Skeletal muscle tissue (tissue), 4 donors: Measurements from ENCODE around the gene ELSPBP1. TPM values are rescaled to one million over a fixed set of nuclear protein-coding genes. Genes with fewer than 3 reads are reported as not detected.

Experiments used
- H3K27ac ChIP-seq: one replicate; pipeline ENCODE4 v1.7.0; 2013; ENCODE audit warnings: mild to moderate bottlenecking, low read depth, low read length, inconsistent platforms
- H3K27me3 ChIP-seq, 3 donors: one replicate each; pipeline ENCODE4 v1.7.0; 2013; ENCODE audit warnings: low read length in 3 of 3; ENCODE audit not compliant: control insufficient read depth in 3 of 3, insufficient read depth in 3 of 3
- H3K36me3 ChIP-seq, 3 donors: one replicate each; pipeline ENCODE4 v1.7.0; 2013; ENCODE audit warnings: low read length in 3 of 3; ENCODE audit not compliant: control insufficient read depth in 3 of 3, insufficient read depth in 3 of 3
- H3K4me1 ChIP-seq, 3 donors: one replicate each; pipeline ENCODE4 v1.7.0; 2013; ENCODE audit warnings: low read length in 3 of 3, mild to moderate bottlenecking in 3 of 3; ENCODE audit not compliant: control insufficient read depth in 3 of 3, insufficient read depth in 3 of 3
- H3K4me3 ChIP-seq, 3 donors: one replicate each; pipeline ENCODE4 v1.7.0; 2013; ENCODE audit warnings: low read length in 3 of 3
- H3K9ac ChIP-seq, 3 donors: one replicate each; pipeline ENCODE4 v1.7.0; 2013; ENCODE audit warnings: low read length in 3 of 3, mild to moderate bottlenecking in 3 of 3, moderate library complexity in 2 of 3, low read depth in 1 of 3
- H3K9me3 ChIP-seq, 3 donors: one replicate each; pipeline ENCODE4 v1.7.0; 2013; ENCODE audit warnings: low read length in 3 of 3; ENCODE audit not compliant: control insufficient read depth in 3 of 3
- total RNA-seq: library from RNA; depleted of rRNA; stranded (reverse); fragments of >200 nt; gene quantifications from one replicate; pipeline ENCODE4 v1.2.3, GENCODE V29; 2014
- donor health status: Osteomylitis.

Gene ELSPBP1
- total RNA-seq, 1 donor from 2014 or later, result not detected

GRCh38 chr19:48004236-48004635, 9.8 kb downstream of the ELSPBP1 start:
- H3K36me3 ChIP-seq, result no peaks in the 10 kb centered on the region
- no peak overlapping the region for H3K27ac ChIP-seq

GRCh38 chr19:48006762-48007161, 12.3 kb downstream of the ELSPBP1 start:
- no peak overlapping the region for H3K9ac ChIP-seq
- H3K27me3 ChIP-seq, result peaks cover 0 to 16% (median 3%) of the 10 kb centered on the region in 3 donors

More at GRCh38 chr19:48004236-48004635, 9.8 kb downstream of the ELSPBP1 start:
- Histone ChIP-seq H3K4me3 (no peak overlapping the region), H3K9ac (no peak overlapping the region), H3K4me1 (no peaks in the 10 kb centered on the region), H3K9me3 (peaks cover 0 to 6% (median 1%) of the 10 kb centered on the region in 3 donors), H3K27me3 (peaks cover 0 to 16% (median 3%) of the 10 kb centered on the region in 3 donors)

GRCh38 chr19:48010932-48011758, 16.7 kb downstream of the ELSPBP1 start:
- no peaks in the 10 kb centered on the region for H3K4me1 ChIP-seq
- H3K27ac ChIP-seq, result no peak overlapping the region
- H3K27me3 ChIP-seq, result peaks cover 0 to 7% (median 3%) of the 10 kb centered on the region in 3 donors
- H3K4me3 ChIP-seq, result no peak overlapping the region
- H3K9me3 ChIP-seq, result peaks cover under 1 to 6% (median 5%) of the 10 kb centered on the region in 3 donors
- no peak overlapping the region for H3K9ac ChIP-seq
- no peaks in the 10 kb centered on the region for H3K36me3 ChIP-seq

More at GRCh38 chr19:48006762-48007161, 12.3 kb downstream of the ELSPBP1 start:
- H3K4me3 ChIP-seq, result no peak overlapping the region
- H3K27ac ChIP-seq, result no peak overlapping the region
- H3K9me3 ChIP-seq, result peaks cover 0 to 5% (median 2%) of the 10 kb centered on the region in 3 donors
- no peaks in the 10 kb centered on the region for H3K36me3 ChIP-seq
- H3K4me1 ChIP-seq, result no peaks in the 10 kb centered on the region

DNA sequence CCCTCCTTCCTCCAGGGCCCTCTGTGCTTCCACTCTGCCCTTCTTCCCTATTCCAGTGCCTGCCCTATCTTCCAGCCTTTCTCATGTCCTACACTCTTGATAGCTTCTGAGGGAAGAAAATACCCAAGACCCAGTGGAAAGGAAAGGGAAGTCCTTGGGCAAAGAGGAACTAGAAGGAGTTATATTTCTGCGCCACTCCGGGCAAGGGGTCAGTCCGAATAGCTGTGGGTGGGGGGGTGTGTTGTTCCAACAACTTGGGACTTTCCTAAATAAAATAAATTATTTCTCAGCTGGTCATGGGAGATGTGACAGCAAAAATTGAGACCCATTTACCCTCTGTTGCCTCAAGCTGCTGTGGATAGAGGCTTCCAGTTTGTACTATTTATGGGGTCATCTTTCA, 26.3 kb downstream of the ELSPBP1 start:
- Histone ChIP-seq H3K27me3 (peaks cover 0 to 15% (median 10%) of the 10 kb centered on the region in 3 donors), H3K4me1 (no peaks in the 10 kb centered on the region), H3K27ac (no peak overlapping the region), H3K36me3 (no peaks in the 10 kb centered on the region), H3K4me3 (no peak overlapping the region), H3K9me3 (peaks cover 0 to 2% (median 0%) of the 10 kb centered on the region in 3 donors), H3K9ac (no peak overlapping the region)

GRCh38 chr19:48023011-48023410, 28.6 kb downstream of the ELSPBP1 start:
- H3K27me3 ChIP-seq, result peaks cover 0 to 21% (median 14%) of the 10 kb centered on the region in 3 donors
- H3K36me3 ChIP-seq, result no peaks in the 10 kb centered on the region
- no peak overlapping the region for H3K27ac ChIP-seq
- no peak overlapping the region for H3K9ac ChIP-seq
- no peak overlapping the region for H3K4me3 ChIP-seq
- H3K9me3 ChIP-seq, result no peaks in the 10 kb centered on the region
- H3K4me1 ChIP-seq, result no peaks in the 10 kb centered on the region

GRCh38 chr19:48023518-48023917, 29.1 kb downstream of the ELSPBP1 start:
- Histone ChIP-seq H3K9me3 (no peaks in the 10 kb centered on the region), H3K27ac (no peak overlapping the region), H3K4me3 (no peak overlapping the region), H3K9ac (no peak overlapping the region), H3K27me3 (peaks cover 0 to 21% (median 14%) of the 10 kb centered on the region in 3 donors), H3K36me3 (no peaks in the 10 kb centered on the region), H3K4me1 (no peaks in the 10 kb centered on the region)

DNA sequence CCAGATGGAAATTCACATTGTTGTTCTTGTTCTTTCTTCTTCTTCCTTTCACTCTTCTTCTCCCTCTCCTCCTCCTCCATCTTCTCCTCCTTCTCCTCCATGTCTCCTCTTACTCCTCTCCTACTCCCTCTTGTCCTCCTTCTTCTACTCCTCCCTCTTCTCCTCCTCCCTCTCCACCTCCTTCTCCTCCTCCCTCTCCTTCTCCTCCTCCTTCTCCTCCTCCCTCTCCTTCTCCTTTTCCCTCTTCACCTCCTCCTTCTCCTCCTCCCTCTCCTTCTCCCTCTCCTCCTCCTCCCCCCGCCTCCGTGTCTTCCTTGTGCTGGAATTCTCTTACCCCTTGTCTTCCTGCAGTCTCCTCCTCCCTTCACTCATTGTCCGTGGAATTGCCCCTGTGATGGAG, 31.0 kb downstream of the ELSPBP1 start:
- Histone ChIP-seq H3K27ac (no peak overlapping the region), H3K4me1 (no peaks in the 10 kb centered on the region), H3K9me3 (no peaks in the 10 kb centered on the region), H3K36me3 (no peaks in the 10 kb centered on the region), H3K4me3 (no peak overlapping the region), H3K9ac (no peak overlapping the region), H3K27me3 (peaks cover 0 to 16% (median 13%) of the 10 kb centered on the region in 3 donors)

GRCh38 chr19:48029431-48029830, 35.0 kb downstream of the ELSPBP1 start:
- Histone ChIP-seq H3K9me3 (no peaks in the 10 kb centered on the region), H3K4me3 (no peak overlapping the region), H3K27ac (no peak overlapping the region)

GRCh38 chr19:48030073-48030472, 35.6 kb downstream of the ELSPBP1 start:
- Histone ChIP-seq H3K4me1 (no peaks in the 10 kb centered on the region), H3K4me3 (no peak overlapping the region), H3K36me3 (no peaks in the 10 kb centered on the region), H3K27me3 (peaks cover 4 to 15% (median 14%) of the 10 kb centered on the region in 3 donors), H3K9me3 (no peaks in the 10 kb centered on the region), H3K27ac (no peak overlapping the region), H3K9ac (no peak overlapping the region)

More at GRCh38 chr19:48029431-48029830, 35.0 kb downstream of the ELSPBP1 start:
- Histone ChIP-seq H3K9ac (no peak overlapping the region), H3K27me3 (peaks cover 4 to 15% (median 14%) of the 10 kb centered on the region in 3 donors), H3K4me1 (no peaks in the 10 kb centered on the region), H3K36me3 (no peaks in the 10 kb centered on the region)

DNA sequence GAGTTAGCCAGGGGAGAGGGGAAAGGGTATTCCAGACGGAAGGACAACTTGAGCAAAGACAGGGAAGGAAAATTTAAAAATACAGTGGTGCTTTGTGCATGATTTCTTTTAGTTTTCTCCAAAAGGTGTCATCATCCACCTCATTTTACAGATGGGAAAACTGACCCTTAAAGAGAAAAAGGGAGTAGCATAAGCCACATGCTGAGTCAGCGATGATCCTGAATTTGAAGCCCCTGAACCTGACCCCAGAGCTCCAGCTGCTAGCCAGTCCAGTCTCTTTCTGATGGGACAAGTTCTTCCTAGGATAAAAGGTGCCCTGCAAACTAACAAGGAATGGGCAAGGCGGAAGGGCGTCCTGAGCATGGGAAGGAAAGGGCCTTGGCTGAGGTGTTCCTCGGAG, 39.2 kb downstream of the ELSPBP1 start:
- no peak overlapping the region for H3K27ac ChIP-seq
- H3K9ac ChIP-seq, result no peak overlapping the region
- no peaks in the 10 kb centered on the region for H3K4me1 ChIP-seq
- H3K27me3 ChIP-seq, result peaks cover 4 to 9% (median 7%) of the 10 kb centered on the region in 3 donors
- peaks cover 2 to 5% (median 3%) of the 10 kb centered on the region in 3 donors for H3K9me3 ChIP-seq
- H3K36me3 ChIP-seq, result no peaks in the 10 kb centered on the region
- no peak overlapping the region for H3K4me3 ChIP-seq
